Glutamatergic neuron (in vitro differentiated cells): ENCODE data around the gene SRGAP1. TPM values are rescaled to one million over a fixed set of nuclear protein-coding genes. Genes with fewer than 3 reads are reported as not detected.

Source experiments
- DNase-seq: peaks from one replicate; pipeline ENCODE4 v3.0.0; 2022
- H3K27ac Mint-ChIP-seq: one replicate; pipeline ENCODE4 v1.8.0; 2020; ENCODE audit warnings: mild to moderate bottlenecking, mixed read lengths, inconsistent platforms; ENCODE audit not compliant: unreplicated experiment
- H3K27me3 Mint-ChIP-seq: one replicate; pipeline ENCODE4 v1.8.0; 2020; ENCODE audit warnings: mild to moderate bottlenecking, moderate library complexity, mixed read lengths, inconsistent platforms; ENCODE audit not compliant: unreplicated experiment
- H3K36me3 Mint-ChIP-seq: one replicate; pipeline ENCODE4 v1.8.0; 2020; ENCODE audit warnings: mild to moderate bottlenecking, mixed read lengths, inconsistent platforms; ENCODE audit not compliant: unreplicated experiment
- H3K4me1 Mint-ChIP-seq: one replicate; pipeline ENCODE4 v1.8.0; 2020; ENCODE audit warnings: mild to moderate bottlenecking, low read depth, mixed read lengths, inconsistent platforms; ENCODE audit not compliant: unreplicated experiment
- H3K4me3 Mint-ChIP-seq: one replicate; pipeline ENCODE4 v1.8.0; 2020; ENCODE audit warnings: mild to moderate bottlenecking, mixed read lengths, inconsistent platforms; ENCODE audit not compliant: unreplicated experiment
- H3K9me3 Mint-ChIP-seq: one replicate; pipeline ENCODE4 v1.8.0; 2020; ENCODE audit warnings: mild to moderate bottlenecking, moderate library complexity, mixed read lengths, inconsistent platforms; ENCODE audit not compliant: unreplicated experiment
- CTCF ChIP-seq: fragments of 200-600 bp; sonication (generic); IDR thresholded peaks from one replicate; pipeline ENCODE4 v1.5.0; 2021; ENCODE audit not compliant: partially characterized antibody, unreplicated experiment
- total RNA-seq: library from RNA; stranded (reverse); fragmentation: NEBNext Ultra II Directional; extraction: Animal tissue kit (Norgen Biotek cat#: 25700); gene quantifications from one replicate; pipeline ENCODE4 v1.2.1, GENCODE V29; 2021; ENCODE audit not compliant: unreplicated experiment

SRGAP1 gene
- total RNA-seq, 1 donor from 2014 or later: 52.0 TPM

- no peak for TF ChIP-seq CTCF
- no peak for DNase-seq
- H3K27ac Mint-ChIP-seq: no peak overlapping the region
Measured at GRCh38 chr12:63989301-63989845, 144.9 kb downstream of the SRGAP1 start.

GRCh38 chr12:63990828-63991547 is 146.5 kb downstream of the SRGAP1 start:
- no peaks in the 10 kb centered on the region for H3K36me3 Mint-ChIP-seq
- H3K9me3 Mint-ChIP-seq: no peaks in the 10 kb centered on the region
- peaks cover 10% of the 10 kb centered on the region for H3K4me1 Mint-ChIP-seq
- H3K27me3 Mint-ChIP-seq: peaks cover 6% of the 10 kb centered on the region
- DNase-seq: no peak
- no peak for TF ChIP-seq CTCF
- no peak overlapping the region for H3K4me3 Mint-ChIP-seq
- H3K27ac Mint-ChIP-seq: no peak overlapping the region

More at GRCh38 chr12:63989301-63989845, 144.9 kb downstream of the SRGAP1 start:
- Mint-ChIP-seq H3K27me3 (peaks cover 9% of the 10 kb centered on the region), H3K9me3 (no peaks in the 10 kb centered on the region), H3K4me3 (no peak overlapping the region), H3K36me3 (no peaks in the 10 kb centered on the region), H3K4me1 (peaks cover 6% of the 10 kb centered on the region)

GRCh38 chr12:63994704-63995103 is 150.2 kb downstream of the SRGAP1 start:
- no peaks in the 10 kb centered on the region for H3K9me3 Mint-ChIP-seq
- no peak for TF ChIP-seq CTCF
- H3K4me1 Mint-ChIP-seq: peaks cover 17% of the 10 kb centered on the region
- H3K36me3 Mint-ChIP-seq: no peaks in the 10 kb centered on the region
- DNase-seq: no peak
- H3K27ac Mint-ChIP-seq: no peak overlapping the region
- H3K27me3 Mint-ChIP-seq: peaks cover 2% of the 10 kb centered on the region
- H3K4me3 Mint-ChIP-seq: no peak overlapping the region

GRCh38 chr12:63995512-63995911 is 151.0 kb downstream of the SRGAP1 start:
- Mint-ChIP-seq H3K36me3 (peaks cover 3% of the 10 kb centered on the region), H3K27ac (no peak overlapping the region), H3K27me3 (peaks cover 1% of the 10 kb centered on the region), H3K9me3 (no peaks in the 10 kb centered on the region), H3K4me3 (no peak overlapping the region), H3K4me1 (peaks cover 20% of the 10 kb centered on the region)
- DNase-seq: no peak
- no peak for TF ChIP-seq CTCF

- Mint-ChIP-seq H3K27me3 (peaks cover 1% of the 10 kb centered on the region), H3K9me3 (no peaks in the 10 kb centered on the region), H3K4me3 (no peak overlapping the region), H3K36me3 (peaks cover 3% of the 10 kb centered on the region), H3K4me1 (peaks cover 20% of the 10 kb centered on the region), H3K27ac (no peak overlapping the region)
- DNase-seq: no peak
- TF ChIP-seq CTCF: no peak
Measured at GRCh38 chr12:63996556-63996955, 152.1 kb downstream of the SRGAP1 start.
